GM21515 (cell line): ENCODE data around the gene EEF1AKMT2.

Experiments used
- ATAC-seq: cut with Tn5 transposase; IDR thresholded peaks from one replicate; pipeline ENCODE4 v1.9.1; 2021; ENCODE audit not compliant: unreplicated experiment

Gene EEF1AKMT2

GRCh38 chr10:124723826-124724225 lies 67.9 kb downstream of the EEF1AKMT2 start:
- no peak for ATAC-seq

GRCh38 chr10:124722798-124723783 lies 68.6 kb downstream of the EEF1AKMT2 start:
- peak; percentile 68 for ATAC-seq

GRCh38 chr10:124721330-124722045 lies 70.2 kb downstream of the EEF1AKMT2 start:
- ATAC-seq: no peak

GRCh38 chr10:124719213-124719851 lies 72.4 kb downstream of the EEF1AKMT2 start:
- peak; percentile 40 for ATAC-seq

- ATAC-seq: peak; percentile 36
Measured at GRCh38 chr10:124717911-124718741, 73.6 kb downstream of the EEF1AKMT2 start.

- no peak for ATAC-seq
Measured at GRCh38 chr10:124717041-124717757, 74.5 kb downstream of the EEF1AKMT2 start.

GRCh38 chr10:124716369-124716768 lies 75.3 kb downstream of the EEF1AKMT2 start:
- no peak for ATAC-seq

- ATAC-seq: no peak
Measured at GRCh38 chr10:124715439-124715838, 76.2 kb downstream of the EEF1AKMT2 start.

- ATAC-seq: no peak
Measured at GRCh38 chr10:124713679-124714255, 77.9 kb downstream of the EEF1AKMT2 start.

GRCh38 chr10:124712704-124713407 lies 78.8 kb downstream of the EEF1AKMT2 start:
- ATAC-seq: no peak

- no peak for ATAC-seq
Measured at GRCh38 chr10:124711145-124711544, 80.5 kb downstream of the EEF1AKMT2 start.

- ATAC-seq: no peak
Measured at GRCh38 chr10:124710266-124710881, 81.3 kb downstream of the EEF1AKMT2 start.

GRCh38 chr10:124709861-124710260 lies 81.8 kb downstream of the EEF1AKMT2 start:
- no peak for ATAC-seq

GRCh38 chr10:124708922-124709520 lies 82.7 kb downstream of the EEF1AKMT2 start:
- ATAC-seq: no peak

- ATAC-seq: no peak
Measured at GRCh38 chr10:124708246-124708779, 83.4 kb downstream of the EEF1AKMT2 start.
